HAP-1 (cell line): ENCODE measurements around the gene GFM1.

Experiments
- DNase-seq, 2 experiments: peaks; one replicate each; pipeline ENCODE4 v3.0.0-alpha.2; 2016 to 2020; ENCODE audit warnings: low spot score in 2 of 2
- H3K27me3 ChIP-seq: fragments of 250-450 bp; sonication (Bioruptor Pico); 2 replicates; pipeline ENCODE4 v1.5.1; 2020; ENCODE audit warnings: low read depth, mild to moderate bottlenecking, moderate library complexity
- H3K36me3 ChIP-seq: fragments of 250-450 bp; sonication (Bioruptor Pico); replicated peaks from 2 replicates; pipeline ENCODE4 v1.5.1; 2020; ENCODE audit warnings: mild to moderate bottlenecking
- H3K4me1 ChIP-seq: fragments of 250-450 bp; sonication (Bioruptor Pico); 2 replicates; pipeline ENCODE4 v1.5.1; 2020; ENCODE audit warnings: mild to moderate bottlenecking
- H3K4me3 ChIP-seq: fragments of 250-450 bp; sonication (Bioruptor Pico); 2 replicates; pipeline ENCODE4 v1.5.1; 2020; ENCODE audit warnings: mild to moderate bottlenecking, moderate library complexity
- H3K9me3 ChIP-seq: fragments of 250-450 bp; sonication (Bioruptor Pico); 2 replicates; pipeline ENCODE4 v1.5.1; 2020; ENCODE audit warnings: mild to moderate bottlenecking, moderate library complexity
- in situ Hi-C: fragments of 300-500 bp; cut with MboI; formaldehyde crosslinking; loops from 3 replicates; pipeline ENCODE4 v1.14.3; 2020; ENCODE audit warnings: low sequenced_read_pairs, inconsistent platforms, mixed read lengths

Gene GFM1

DNA sequence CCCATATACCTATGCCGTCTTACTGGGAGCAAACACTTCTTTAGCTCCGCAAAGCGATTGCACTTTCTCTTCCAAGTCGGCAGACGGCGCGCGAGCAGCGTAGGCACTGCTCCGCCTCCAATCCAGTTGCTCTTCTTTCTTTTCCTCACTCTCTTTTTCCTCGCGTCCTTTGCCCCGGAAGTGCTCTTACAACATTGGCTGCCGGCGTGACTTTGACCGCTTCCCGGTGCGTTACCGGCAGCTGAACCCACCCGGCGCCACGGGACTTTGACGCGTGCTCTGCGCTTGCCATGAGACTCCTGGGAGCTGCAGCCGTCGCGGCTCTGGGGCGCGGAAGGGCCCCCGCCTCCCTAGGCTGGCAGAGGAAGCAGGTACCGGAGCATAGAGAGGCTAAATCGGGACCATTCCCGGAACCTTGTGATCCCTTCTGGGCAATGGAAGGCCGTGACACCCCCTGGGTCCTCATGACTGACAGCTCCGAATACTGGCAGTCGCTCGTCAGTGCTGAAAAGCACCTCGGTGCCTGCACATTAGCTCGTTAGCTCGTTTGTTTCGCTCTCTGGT, at the start of gene GFM1:
GFM1 (plus strand) TSS at position 183 of the 564 bp plus-strand sequence; CDS start at position 291, 108 bp downstream.
- Histone ChIP-seq H3K9me3 (no peaks in the 10 kb centered on the region), H3K4me1 (no peaks in the 10 kb centered on the region), H3K36me3 (peaks cover 17% of the 10 kb centered on the region), H3K27me3 (no peaks in the 10 kb centered on the region), H3K4me3 (peak within 1 kb of the TSS; percentile 82)
- in situ Hi-C loops = no loop called here
- DNase-seq = peak; percentile 93 to 96

DNA sequence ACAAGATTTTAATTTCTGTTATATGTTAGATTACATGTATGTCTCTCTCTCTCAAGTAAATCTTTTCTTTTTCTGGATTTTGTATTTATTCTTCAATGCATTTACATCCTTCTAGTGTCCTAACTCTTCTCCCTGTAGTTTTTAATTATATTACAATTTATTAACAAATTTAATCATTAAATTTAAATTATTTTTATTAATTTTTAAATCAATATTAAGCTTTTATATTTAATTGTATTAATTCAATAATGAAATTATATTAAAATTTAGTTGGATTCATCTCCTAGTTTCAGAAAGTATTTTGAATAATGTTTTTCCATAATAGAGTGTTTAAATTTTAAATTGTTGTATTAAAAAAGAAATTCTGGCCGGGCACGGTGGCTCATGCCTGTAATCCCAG, 43.5 kb upstream of the GFM1 start:
- no peak for DNase-seq
- no peak overlapping the region for H3K4me3 ChIP-seq
- no peaks in the 10 kb centered on the region for H3K4me1 ChIP-seq
- H3K9me3 ChIP-seq = no peaks in the 10 kb centered on the region
- in situ Hi-C loops = no loop called here
- H3K36me3 ChIP-seq = no peaks in the 10 kb centered on the region
- no peaks in the 10 kb centered on the region; the same call in 1 of the 2 replicates for H3K27me3 ChIP-seq

DNA sequence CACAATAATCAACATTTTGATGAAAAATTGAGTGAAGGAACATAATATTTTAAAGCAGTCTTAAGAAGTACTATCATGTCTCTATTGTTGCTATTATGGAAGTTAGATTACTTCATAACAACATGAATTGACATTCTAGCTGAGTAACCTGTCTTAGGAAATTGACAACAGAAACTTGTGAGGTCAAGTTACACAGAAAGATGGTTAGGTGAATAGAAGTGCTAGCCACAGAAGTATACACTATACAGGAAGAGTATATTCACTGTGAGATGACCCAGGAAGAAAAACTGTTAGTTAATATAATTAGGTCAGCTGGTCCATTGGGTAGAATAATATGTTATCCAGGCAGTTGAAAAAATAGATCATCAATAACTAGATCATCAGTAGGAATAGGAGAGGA, 42.1 kb upstream of the GFM1 start:
- no peaks in the 10 kb centered on the region for H3K4me1 ChIP-seq
- H3K36me3 ChIP-seq = no peaks in the 10 kb centered on the region
- H3K4me3 ChIP-seq = no peak overlapping the region
- DNase-seq = no peak
- in situ Hi-C loops = no loop called here
- H3K27me3 ChIP-seq = no peaks in the 10 kb centered on the region; the same call in 1 of the 2 replicates
- H3K9me3 ChIP-seq = no peaks in the 10 kb centered on the region

DNA sequence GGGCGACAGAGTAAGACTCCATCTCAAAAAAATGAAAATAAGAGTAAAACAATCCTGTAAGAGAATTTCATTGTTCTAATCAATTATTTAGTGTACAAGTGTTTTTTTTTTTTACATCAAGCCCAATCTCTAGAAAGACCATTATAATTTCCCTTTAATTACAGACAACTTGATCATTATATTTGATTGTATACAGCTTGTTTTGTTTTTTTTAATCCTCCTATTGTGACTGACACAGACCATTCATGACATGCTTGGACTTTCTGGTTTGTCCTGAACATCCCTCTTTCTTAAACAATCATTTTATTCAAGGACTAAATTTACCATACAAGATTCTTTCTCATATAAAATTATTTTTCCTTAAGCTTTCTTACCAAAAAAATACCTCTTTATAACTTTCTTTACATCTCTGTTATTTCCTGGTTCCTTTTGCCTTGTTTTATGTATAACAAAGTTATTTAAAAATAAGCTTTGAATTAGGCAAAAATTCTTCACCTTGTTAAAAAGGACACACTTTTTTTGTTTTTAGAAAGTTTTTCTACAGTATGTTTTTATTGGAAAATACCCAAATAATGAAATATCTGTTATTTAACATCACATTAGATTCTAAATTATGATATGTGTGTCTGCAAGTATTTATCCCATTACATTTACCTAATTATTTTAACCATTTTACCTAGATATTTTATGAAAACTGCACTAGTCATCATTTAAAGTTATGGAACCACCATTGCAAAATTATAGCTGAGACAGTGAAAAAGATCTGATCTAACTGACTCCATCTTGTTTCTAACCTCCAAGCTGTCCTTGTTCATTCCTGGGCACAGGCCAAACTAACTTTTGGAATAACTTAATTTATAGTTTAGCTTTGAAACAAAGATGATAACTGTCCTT, 26.1 kb upstream of the GFM1 start:
- H3K27me3 ChIP-seq = no peaks in the 10 kb centered on the region
- no peaks in the 10 kb centered on the region for H3K4me1 ChIP-seq
- DNase-seq = no peak
- in situ Hi-C loops = no loop called here
- H3K36me3 ChIP-seq = no peaks in the 10 kb centered on the region
- peaks cover 6% of the 10 kb centered on the region for H3K9me3 ChIP-seq
- H3K4me3 ChIP-seq = no peak overlapping the region

DNA sequence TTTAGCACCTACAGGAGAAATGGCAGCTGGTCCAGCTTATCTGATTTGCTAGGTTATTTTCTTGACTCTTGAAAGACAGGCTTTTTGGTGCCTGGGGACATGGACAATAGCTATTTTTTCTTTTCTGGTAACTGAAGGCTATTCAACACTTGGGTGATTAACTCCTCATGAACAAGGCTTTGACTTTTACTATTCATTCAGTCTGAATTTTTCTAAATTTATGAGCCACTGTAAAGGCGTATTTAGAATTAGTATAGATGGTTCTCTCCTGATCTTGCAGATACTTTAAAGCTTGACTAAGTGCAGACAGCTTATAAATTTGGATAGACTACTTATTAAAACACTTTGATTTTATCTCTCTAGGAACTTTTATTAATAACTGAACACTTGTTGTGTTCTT, 18.4 kb upstream of the GFM1 start:
- no peaks in the 10 kb centered on the region; the same call in 1 of the 2 replicates for H3K27me3 ChIP-seq
- peaks cover 11% of the 10 kb centered on the region for H3K4me1 ChIP-seq
- no peak overlapping the region for H3K4me3 ChIP-seq
- in situ Hi-C loops = no loop called here
- H3K9me3 ChIP-seq = peaks cover 5% of the 10 kb centered on the region; the same call in 1 of the 2 replicates
- H3K36me3 ChIP-seq = no peaks in the 10 kb centered on the region
- DNase-seq = peak; percentile 60 to 96

DNA sequence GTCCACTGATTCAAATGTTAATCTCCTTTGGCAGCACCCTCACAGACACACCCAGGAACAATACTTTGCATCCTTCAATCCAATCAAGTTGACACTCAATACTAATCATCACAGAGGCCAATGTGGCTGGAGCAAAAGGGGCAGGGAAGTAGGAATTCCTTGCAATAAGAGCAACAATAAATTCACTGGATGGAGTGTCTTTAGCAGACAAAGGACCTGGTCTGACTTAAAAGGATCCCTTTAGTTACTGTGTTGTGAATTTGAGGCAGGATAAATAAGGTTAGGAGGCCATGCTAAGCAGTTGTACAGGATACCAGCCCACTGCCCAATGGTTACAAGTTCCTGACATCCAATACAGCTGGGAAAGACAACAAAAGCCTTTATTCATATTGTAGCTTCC, 12.3 kb upstream of the GFM1 start:
- Histone ChIP-seq H3K4me1 (peaks cover 19% of the 10 kb centered on the region), H3K27me3 (no peaks in the 10 kb centered on the region), H3K36me3 (no peaks in the 10 kb centered on the region), H3K9me3 (no peaks in the 10 kb centered on the region), H3K4me3 (no peak overlapping the region)
- in situ Hi-C loops = no loop called here
- DNase-seq = peak; percentile 71 to 86

DNA sequence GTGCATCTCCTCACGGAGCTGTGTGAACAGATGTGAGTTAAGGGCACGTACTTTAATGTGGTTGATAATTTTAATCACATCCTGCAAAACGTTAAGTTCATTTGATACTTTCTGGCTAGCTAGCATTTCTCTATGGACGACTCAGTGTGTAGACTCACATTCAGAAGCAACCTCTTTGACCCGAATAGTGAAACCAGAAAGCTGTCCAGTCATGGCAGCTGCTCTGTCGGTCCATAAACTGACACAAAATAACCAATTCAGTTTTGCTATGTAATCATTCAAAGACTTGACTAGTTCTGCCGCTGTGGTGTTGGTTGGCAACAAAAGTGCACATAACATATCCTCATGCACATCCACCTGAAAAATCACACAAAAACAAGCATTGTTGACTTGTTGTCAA, 3.7 kb upstream of the GFM1 start:
- in situ Hi-C loops = no loop called here
- H3K27me3 ChIP-seq = no peaks in the 10 kb centered on the region
- H3K4me3 ChIP-seq = no peak overlapping the region
- DNase-seq = no peak
- H3K9me3 ChIP-seq = no peaks in the 10 kb centered on the region
- no peaks in the 10 kb centered on the region for H3K4me1 ChIP-seq
- H3K36me3 ChIP-seq = no peaks in the 10 kb centered on the region

DNA sequence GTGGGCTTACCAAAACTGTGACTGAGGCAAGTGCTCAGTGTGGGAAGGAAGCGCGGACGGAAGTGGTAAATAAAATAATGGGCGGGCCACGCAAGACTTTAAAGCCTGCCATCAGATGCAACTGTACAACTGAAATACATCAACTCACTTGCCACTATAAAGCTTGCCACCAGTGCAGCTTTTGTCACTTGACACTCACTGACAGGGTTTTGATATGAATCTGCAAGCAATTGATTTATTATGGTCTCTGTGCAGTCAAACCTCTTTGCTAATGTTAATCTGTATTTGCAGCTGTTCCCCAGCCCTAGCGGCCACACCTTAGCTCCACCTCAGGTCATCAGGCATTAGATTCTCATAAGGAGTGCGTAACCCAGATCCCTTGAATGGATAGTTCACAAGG, 2.3 kb upstream of the GFM1 start:
- Histone ChIP-seq H3K27me3 (no peaks in the 10 kb centered on the region), H3K36me3 (peaks cover 2% of the 10 kb centered on the region; the same call in 1 of the 2 replicates), H3K4me3 (no peak overlapping the region), H3K4me1 (no peaks in the 10 kb centered on the region), H3K9me3 (no peaks in the 10 kb centered on the region)
- DNase-seq = no peak
- in situ Hi-C loops = no loop called here

DNA sequence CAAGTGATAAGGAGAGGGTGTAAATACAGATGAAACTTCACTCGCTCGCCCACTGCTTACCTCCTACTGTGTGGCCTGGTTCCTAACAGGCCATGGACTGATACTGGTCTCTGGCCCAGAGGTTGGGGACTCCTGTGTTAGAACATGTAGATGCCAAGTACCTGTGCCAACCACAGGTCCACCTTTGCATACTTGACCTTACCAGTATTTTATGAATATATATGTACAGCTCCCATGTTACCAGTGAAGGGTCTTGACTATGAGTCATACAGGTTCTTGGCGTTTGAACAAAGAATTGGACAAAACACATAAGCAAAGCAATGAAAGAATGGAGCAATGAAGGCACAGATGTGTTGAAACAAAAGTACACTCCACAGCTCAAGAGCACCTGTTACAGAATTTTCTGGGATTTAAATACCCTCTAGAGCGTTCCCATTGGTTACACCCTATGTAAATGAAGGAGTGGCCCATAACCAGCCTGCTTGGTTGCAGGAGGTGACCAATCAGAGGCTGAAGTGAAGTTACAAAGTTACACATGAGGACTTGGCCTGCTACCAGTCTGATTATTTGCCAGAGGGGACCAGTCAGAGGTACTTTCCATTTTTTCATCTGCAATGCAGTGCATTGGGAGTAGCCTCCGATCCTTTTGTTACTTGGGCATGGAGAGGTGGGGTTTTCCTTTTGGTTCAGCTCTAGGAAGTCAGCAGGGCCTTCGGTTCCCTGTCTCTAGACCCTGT, 1.7 kb upstream of the GFM1 start:
- peaks cover 5% of the 10 kb centered on the region; the same call in 1 of the 2 replicates for H3K36me3 ChIP-seq
- no peaks in the 10 kb centered on the region for H3K9me3 ChIP-seq
- DNase-seq = no peak
- H3K4me1 ChIP-seq = no peaks in the 10 kb centered on the region
- no peaks in the 10 kb centered on the region for H3K27me3 ChIP-seq
- H3K4me3 ChIP-seq = no peak overlapping the region
- in situ Hi-C loops = no loop called here

DNA sequence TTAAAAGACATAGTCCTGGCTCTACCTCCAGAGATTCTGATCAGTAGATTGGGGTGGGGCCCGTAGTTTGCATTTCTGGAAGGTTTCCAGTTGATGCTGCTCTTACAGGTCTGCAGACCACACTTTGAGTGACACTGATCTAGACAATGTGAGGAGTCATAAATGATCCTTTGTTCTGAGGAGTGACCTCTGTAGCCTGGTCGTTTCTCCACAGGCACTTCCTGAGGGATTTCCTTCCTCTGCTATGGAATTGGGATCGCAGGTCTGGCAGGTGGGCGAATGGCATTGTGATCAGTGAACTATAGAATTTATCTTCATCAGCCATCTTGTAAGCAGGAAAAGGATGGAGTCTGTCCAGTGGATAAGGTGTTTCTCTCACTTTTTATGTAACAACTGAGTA, 5.5 kb downstream of the GFM1 start:
- H3K27me3 ChIP-seq = no peaks in the 10 kb centered on the region
- no peak overlapping the region for H3K4me3 ChIP-seq
- H3K36me3 ChIP-seq = peaks cover 47% of the 10 kb centered on the region
- DNase-seq = no peak
- H3K4me1 ChIP-seq = no peaks in the 10 kb centered on the region
- H3K9me3 ChIP-seq = no peaks in the 10 kb centered on the region
- in situ Hi-C loops = no loop called here

DNA sequence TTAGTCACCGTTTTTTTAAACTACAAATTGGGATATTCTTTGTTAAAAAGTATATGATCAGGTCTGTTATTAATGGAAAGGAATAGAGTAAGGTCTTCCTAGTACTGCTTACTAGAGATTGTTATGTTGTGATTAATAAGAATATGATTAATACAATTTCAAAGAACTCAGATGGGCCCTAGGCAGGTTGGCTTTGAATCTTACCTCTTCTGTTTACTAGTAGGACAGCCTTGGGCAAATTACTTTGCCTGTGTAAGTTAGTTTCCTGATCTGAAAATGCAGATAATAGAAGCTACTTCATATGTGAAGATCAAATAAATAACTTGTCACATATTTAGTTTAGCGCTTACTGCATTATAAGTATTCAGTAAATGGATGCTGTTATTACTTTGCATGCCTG, 6.9 kb downstream of the GFM1 start:
- Histone ChIP-seq H3K4me1 (no peaks in the 10 kb centered on the region), H3K36me3 (peaks cover 51% of the 10 kb centered on the region), H3K4me3 (no peak overlapping the region), H3K27me3 (no peaks in the 10 kb centered on the region), H3K9me3 (no peaks in the 10 kb centered on the region)
- no peak for DNase-seq
- in situ Hi-C loops = no loop called here

DNA sequence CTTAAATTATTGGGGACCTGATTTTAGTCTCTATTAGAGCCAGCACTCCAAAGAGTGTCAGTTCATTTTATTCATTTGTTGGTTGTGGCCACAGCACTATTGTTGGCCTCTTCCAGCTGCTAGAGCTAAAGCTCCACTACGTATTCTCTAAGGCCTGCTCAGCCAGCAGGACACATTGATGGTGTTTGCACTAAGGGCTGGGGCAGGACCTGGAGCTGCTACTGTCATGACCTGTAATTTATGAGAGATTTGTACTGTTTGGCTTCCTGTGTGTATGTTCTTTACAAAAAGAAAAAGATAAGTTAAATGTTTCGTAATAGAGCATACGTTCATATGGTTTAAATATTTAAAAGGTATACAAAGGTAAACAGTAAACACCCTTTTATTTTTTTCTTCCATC, 8.1 kb downstream of the GFM1 start:
- no peaks in the 10 kb centered on the region for H3K27me3 ChIP-seq
- H3K4me1 ChIP-seq = no peaks in the 10 kb centered on the region
- peaks cover 46% of the 10 kb centered on the region for H3K36me3 ChIP-seq
- in situ Hi-C loops = no loop called here
- DNase-seq = no peak
- no peak overlapping the region for H3K4me3 ChIP-seq
- no peaks in the 10 kb centered on the region for H3K9me3 ChIP-seq

DNA sequence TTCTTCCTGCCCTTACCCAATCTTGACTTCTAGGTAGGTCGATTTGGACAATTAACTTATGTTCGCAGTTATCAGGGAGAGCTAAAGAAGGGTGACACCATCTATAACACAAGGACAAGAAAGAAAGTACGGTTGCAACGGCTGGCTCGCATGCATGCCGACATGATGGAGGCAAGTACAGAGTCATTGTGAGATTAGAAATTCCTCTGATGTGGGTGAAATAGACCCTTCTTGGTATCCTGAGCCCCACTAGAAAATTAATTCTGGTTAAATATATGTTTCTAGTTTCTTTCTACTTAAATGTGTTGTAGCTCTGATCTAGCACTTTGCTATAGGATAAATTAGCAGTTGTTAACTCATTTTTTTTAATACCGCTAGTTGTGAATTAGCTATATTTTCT, 14.6 kb downstream of the GFM1 start:
- Histone ChIP-seq H3K27me3 (no peaks in the 10 kb centered on the region), H3K9me3 (no peaks in the 10 kb centered on the region), H3K4me1 (no peaks in the 10 kb centered on the region), H3K4me3 (no peak overlapping the region), H3K36me3 (peaks cover 68% of the 10 kb centered on the region)
- in situ Hi-C loops = no loop called here
- no peak for DNase-seq
